ENCODE measurements around the gene RDH12. TPM values are rescaled to one million over a fixed set of nuclear protein-coding genes. Genes with fewer than 3 reads are reported as not detected.

Gene RDH12
- total RNA-seq, 1 experiment from 2014 or later: not detected

DNA sequence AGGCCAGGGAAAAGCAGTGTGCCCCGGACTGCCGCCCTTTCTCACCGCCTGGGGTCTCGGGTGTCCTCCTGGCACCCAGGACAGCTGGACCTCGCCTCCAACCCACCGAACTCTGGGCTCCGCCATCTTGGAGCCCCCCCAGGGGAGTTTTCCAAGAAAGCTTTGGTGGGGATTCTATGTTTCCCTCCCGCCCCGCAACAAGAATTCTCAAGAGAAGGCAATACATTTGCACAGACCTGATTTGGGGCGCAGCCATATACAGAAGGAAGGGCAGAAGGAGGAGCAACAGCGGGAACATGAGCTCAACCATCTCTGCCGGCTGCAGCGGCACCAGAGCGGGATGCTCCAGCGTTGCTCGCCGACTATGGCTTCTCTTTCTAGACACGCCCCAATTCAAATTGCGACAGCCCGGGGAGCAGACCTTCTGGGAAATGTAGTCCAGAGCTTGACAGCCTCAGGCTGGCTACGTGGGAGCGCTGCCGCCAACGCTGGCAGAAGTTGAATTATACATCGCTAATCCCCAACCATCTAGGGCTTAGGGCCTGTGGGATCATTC is 6.2 kb upstream of the RDH12 start, which contains the start of gene RDH11:
RDH11 (minus strand) TSS at position 371 of the 556 bp plus-strand sequence; CDS start at position 310, 61 bp downstream.
- peak; percentile 99 for ATAC-seq
- no TSS peak for BruUV-seq (replicated peaks)

DNA sequence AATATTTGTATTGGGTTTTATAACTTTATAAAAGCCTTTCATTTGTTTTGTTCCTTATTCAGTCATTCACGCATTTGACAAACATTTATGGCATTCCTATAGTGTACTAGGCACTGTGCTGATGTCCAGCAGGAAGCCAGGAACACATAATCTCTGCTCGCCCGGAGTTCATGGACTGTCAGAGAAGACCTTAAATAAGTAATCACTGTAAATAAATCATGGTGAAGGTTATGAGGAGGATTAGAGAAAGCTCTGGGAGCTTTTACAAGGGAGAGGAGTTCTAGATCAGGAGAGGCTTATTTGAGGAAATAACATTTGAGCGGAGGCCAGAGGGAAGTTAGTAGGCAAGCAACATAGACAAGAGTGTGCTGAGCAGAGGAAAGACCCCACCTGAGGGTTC is 4.7 kb upstream of the RDH12 start:
- intact Hi-C loops (cut with micrococcal nuclease; ENCODE audit: unreplicated experiment): no loop called here

More for the DNA sequence above, 6.2 kb upstream of the RDH12 start, which contains the start of gene RDH11:
- intact Hi-C loops (cut with micrococcal nuclease; ENCODE audit: unreplicated experiment): no loop called here
- in situ Hi-C loops (cut with HindIII; ENCODE audit: low pct_unique_long_range_greater_than_20kb, low sequenced_read_pairs): no loop called here
- Histone ChIP-seq H3K9me3 (ENCODE audit: control insufficient read depth, insufficient read depth, low read depth, low read length) (no peaks in the 10 kb centered on the region), H3K4me1 (ENCODE audit: control insufficient read depth, insufficient read depth, low read length) (no peaks in the 10 kb centered on the region; the same call in 1 of the 2 replicates), H3K4me3 (ENCODE audit: low read depth in 2 of 2, low read length in 2 of 2) (peak within 1 kb of the TSS; percentile 97), H3K27me3 (ENCODE audit: control insufficient read depth, insufficient read depth, low read length) (no peaks in the 10 kb centered on the region), H3K27ac (ENCODE audit: low read length) (peak within 1 kb of the TSS; percentile 92), H3K36me3 (ENCODE audit: control insufficient read depth, insufficient read depth, low read length) (peaks cover 6% of the 10 kb centered on the region; the same call in 1 of the 2 replicates)
- peak; percentile 82 for TF ChIP-seq POLR2AphosphoS5 (IDR thresholded peaks at IDR 0.05; ENCODE audit: low read depth, low read length)
- TF ChIP-seq, protein P1, sequence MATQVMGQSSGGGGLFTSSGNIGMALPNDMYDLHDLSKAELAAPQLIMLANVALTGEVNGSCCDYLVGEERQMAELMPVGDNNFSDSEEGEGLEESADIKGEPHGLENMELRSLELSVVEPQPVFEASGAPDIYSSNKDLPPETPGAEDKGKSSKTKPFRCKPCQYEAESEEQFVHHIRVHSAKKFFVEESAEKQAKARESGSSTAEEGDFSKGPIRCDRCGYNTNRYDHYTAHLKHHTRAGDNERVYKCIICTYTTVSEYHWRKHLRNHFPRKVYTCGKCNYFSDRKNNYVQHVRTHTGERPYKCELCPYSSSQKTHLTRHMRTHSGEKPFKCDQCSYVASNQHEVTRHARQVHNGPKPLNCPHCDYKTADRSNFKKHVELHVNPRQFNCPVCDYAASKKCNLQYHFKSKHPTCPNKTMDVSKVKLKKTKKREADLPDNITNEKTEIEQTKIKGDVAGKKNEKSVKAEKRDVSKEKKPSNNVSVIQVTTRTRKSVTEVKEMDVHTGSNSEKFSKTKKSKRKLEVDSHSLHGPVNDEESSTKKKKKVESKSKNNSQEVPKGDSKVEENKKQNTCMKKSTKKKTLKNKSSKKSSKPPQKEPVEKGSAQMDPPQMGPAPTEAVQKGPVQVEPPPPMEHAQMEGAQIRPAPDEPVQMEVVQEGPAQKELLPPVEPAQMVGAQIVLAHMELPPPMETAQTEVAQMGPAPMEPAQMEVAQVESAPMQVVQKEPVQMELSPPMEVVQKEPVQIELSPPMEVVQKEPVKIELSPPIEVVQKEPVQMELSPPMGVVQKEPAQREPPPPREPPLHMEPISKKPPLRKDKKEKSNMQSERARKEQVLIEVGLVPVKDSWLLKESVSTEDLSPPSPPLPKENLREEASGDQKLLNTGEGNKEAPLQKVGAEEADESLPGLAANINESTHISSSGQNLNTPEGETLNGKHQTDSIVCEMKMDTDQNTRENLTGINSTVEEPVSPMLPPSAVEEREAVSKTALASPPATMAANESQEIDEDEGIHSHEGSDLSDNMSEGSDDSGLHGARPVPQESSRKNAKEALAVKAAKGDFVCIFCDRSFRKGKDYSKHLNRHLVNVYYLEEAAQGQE (IDR thresholded peaks at IDR 0.05; ENCODE audit: insufficient read depth in 1 of 2, low read depth in 2 of 2, low read length in 1 of 2): no peak
- no peak for DNase-seq (ENCODE audit: low read depth, low spot score)
- CTCF ChIA-PET: interaction anchor here (0.6 to 0.7 kb wide), 3 partner anchors 8 to 376 kb away, joined by 3 to 6 read pairs (median 5); no protein-coding TSS in a partner anchor
- POLR2A ChIA-PET: no interaction called here

More for the DNA sequence above, 4.7 kb upstream of the RDH12 start:
- H3K27ac ChIP-seq (ENCODE audit: low read length): no peak overlapping the region
- no peak for TF ChIP-seq TCF7L2 (IDR thresholded peaks at IDR 0.05; ENCODE audit: low read depth, low read length)
- no peak for TF ChIP-seq POLR2AphosphoS5 (IDR thresholded peaks at IDR 0.05; ENCODE audit: low read depth, low read length)
- TF ChIP-seq SIN3A (IDR thresholded peaks at IDR 0.05; ENCODE audit: borderline replicate concordance, insufficient read depth, low read depth, low read length): no peak
- TF ChIP-seq, protein P1 (IDR thresholded peaks at IDR 0.05; ENCODE audit: insufficient read depth in 1 of 2, low read depth in 2 of 2, low read length in 1 of 2): no peak
- TF ChIP-seq, protein P2, sequence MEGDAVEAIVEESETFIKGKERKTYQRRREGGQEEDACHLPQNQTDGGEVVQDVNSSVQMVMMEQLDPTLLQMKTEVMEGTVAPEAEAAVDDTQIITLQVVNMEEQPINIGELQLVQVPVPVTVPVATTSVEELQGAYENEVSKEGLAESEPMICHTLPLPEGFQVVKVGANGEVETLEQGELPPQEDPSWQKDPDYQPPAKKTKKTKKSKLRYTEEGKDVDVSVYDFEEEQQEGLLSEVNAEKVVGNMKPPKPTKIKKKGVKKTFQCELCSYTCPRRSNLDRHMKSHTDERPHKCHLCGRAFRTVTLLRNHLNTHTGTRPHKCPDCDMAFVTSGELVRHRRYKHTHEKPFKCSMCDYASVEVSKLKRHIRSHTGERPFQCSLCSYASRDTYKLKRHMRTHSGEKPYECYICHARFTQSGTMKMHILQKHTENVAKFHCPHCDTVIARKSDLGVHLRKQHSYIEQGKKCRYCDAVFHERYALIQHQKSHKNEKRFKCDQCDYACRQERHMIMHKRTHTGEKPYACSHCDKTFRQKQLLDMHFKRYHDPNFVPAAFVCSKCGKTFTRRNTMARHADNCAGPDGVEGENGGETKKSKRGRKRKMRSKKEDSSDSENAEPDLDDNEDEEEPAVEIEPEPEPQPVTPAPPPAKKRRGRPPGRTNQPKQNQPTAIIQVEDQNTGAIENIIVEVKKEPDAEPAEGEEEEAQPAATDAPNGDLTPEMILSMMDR (IDR thresholded peaks at IDR 0.05): no peak
- H3K4me1 ChIP-seq (ENCODE audit: control insufficient read depth, insufficient read depth, low read length): no peaks in the 10 kb centered on the region; the same call in 1 of the 2 replicates
- POLR2A ChIA-PET: no interaction called here
- no peak overlapping the region for H3K4me3 ChIP-seq (ENCODE audit: low read depth in 2 of 2, low read length in 2 of 2)
- BruUV-seq (replicated peaks): no TSS peak
- in situ Hi-C loops (cut with HindIII; ENCODE audit: low pct_unique_long_range_greater_than_20kb, low sequenced_read_pairs): no loop called here
- DNase-seq (ENCODE audit: low read depth, low spot score): no peak
- no peak for ATAC-seq
- H3K9me3 ChIP-seq (ENCODE audit: control insufficient read depth, insufficient read depth, low read depth, low read length): no peaks in the 10 kb centered on the region
- H3K27me3 ChIP-seq (ENCODE audit: control insufficient read depth, insufficient read depth, low read length): no peaks in the 10 kb centered on the region
- H3K36me3 ChIP-seq (ENCODE audit: control insufficient read depth, insufficient read depth, low read length): peaks cover 4% of the 10 kb centered on the region; the same call in 1 of the 2 replicates
- CTCF ChIA-PET: no interaction called here
